ENCODE measurements around the gene SLC7A9. TPM values are rescaled to one million over a fixed set of nuclear protein-coding genes. Genes with fewer than 3 reads are reported as not detected.

SLC7A9 gene
- total RNA-seq, result 0.33 TPM in 1 of 2 replicates, not detected in the other

GRCh38 chr19:32869369-32869965, at the start of gene SLC7A9:
Gene SLC7A9, minus strand, starts transcription at chr19:32869767. Its CDS starts 1,233 bp downstream, at chr19:32868534.
- POLR2A ChIA-PET, result no interaction called here
- H3K27ac Mint-ChIP-seq, result no peak within 1 kb of the TSS
- CTCF ChIA-PET, result no interaction called here
- H3K27me3 Mint-ChIP-seq, result no peaks in the 10 kb centered on the region
- no peak within 1 kb of the TSS for H3K4me3 Mint-ChIP-seq
- H3K36me3 Mint-ChIP-seq (ENCODE audit: low read depth), result no peaks in the 10 kb centered on the region
- TF ChIP-seq CTCF (IDR thresholded peaks at IDR 0.05), result no peak
- H3K9me3 Mint-ChIP-seq, result no peaks in the 10 kb centered on the region
- intact Hi-C loops (cut with micrococcal nuclease), result no loop called here
- H3K4me1 Mint-ChIP-seq, result no peaks in the 10 kb centered on the region
- no peak for DNase-seq
- no peak for ATAC-seq (ENCODE audit: low read depth)

GRCh38 chr19:32919365-32919764, 49.8 kb upstream of the SLC7A9 start:
- POLR2A ChIA-PET, result no interaction called here
- no peak overlapping the region for H3K4me3 Mint-ChIP-seq
- CTCF ChIA-PET, result no interaction called here
- ATAC-seq (ENCODE audit: low read depth) (no peak), DNase-seq (no peak)
- H3K36me3 Mint-ChIP-seq (ENCODE audit: low read depth), result peaks cover 65% of the 10 kb centered on the region
- intact Hi-C loops (cut with micrococcal nuclease), result no loop called here
- TF ChIP-seq CTCF (IDR thresholded peaks at IDR 0.05), result no peak
- no peak overlapping the region for H3K27ac Mint-ChIP-seq
- no peaks in the 10 kb centered on the region for H3K9me3 Mint-ChIP-seq
- H3K27me3 Mint-ChIP-seq, result no peaks in the 10 kb centered on the region
- H3K4me1 Mint-ChIP-seq, result no peaks in the 10 kb centered on the region

- Mint-ChIP-seq H3K4me3 (no peak overlapping the region), H3K36me3 (ENCODE audit: low read depth) (peaks cover 54% of the 10 kb centered on the region), H3K9me3 (no peaks in the 10 kb centered on the region), H3K4me1 (no peaks in the 10 kb centered on the region), H3K27me3 (no peaks in the 10 kb centered on the region), H3K27ac (no peak overlapping the region)
- ChIA-PET POLR2A (no interaction called here), CTCF (no interaction called here)
- ATAC-seq (ENCODE audit: low read depth), result no peak
- DNase-seq, result no peak
- intact Hi-C loops (cut with micrococcal nuclease), result no loop called here
- no peak for TF ChIP-seq CTCF (IDR thresholded peaks at IDR 0.05)
Measured at GRCh38 chr19:32917616-32917996, 48.0 kb upstream of the SLC7A9 start.

- ATAC-seq (ENCODE audit: low read depth) (no peak), DNase-seq (no peak)
- Mint-ChIP-seq H3K4me3 (no peak overlapping the region), H3K27me3 (no peaks in the 10 kb centered on the region), H3K27ac (no peak overlapping the region), H3K4me1 (no peaks in the 10 kb centered on the region), H3K9me3 (no peaks in the 10 kb centered on the region), H3K36me3 (ENCODE audit: low read depth) (peaks cover 55% of the 10 kb centered on the region)
- intact Hi-C loops (cut with micrococcal nuclease), result no loop called here
- TF ChIP-seq CTCF (IDR thresholded peaks at IDR 0.05), result no peak
- ChIA-PET CTCF (no interaction called here), POLR2A (no interaction called here)
Measured at GRCh38 chr19:32916969-32917615, 47.5 kb upstream of the SLC7A9 start.

GRCh38 chr19:32914879-32915660, 45.5 kb upstream of the SLC7A9 start:
- intact Hi-C loops (cut with micrococcal nuclease), result no loop called here
- no peaks in the 10 kb centered on the region for H3K27me3 Mint-ChIP-seq
- H3K36me3 Mint-ChIP-seq (ENCODE audit: low read depth), result peaks cover 53% of the 10 kb centered on the region
- H3K4me3 Mint-ChIP-seq, result no peak overlapping the region
- no peaks in the 10 kb centered on the region for H3K9me3 Mint-ChIP-seq
- H3K4me1 Mint-ChIP-seq, result no peaks in the 10 kb centered on the region
- CTCF ChIA-PET, result no interaction called here
- no peak for DNase-seq
- no peak overlapping the region for H3K27ac Mint-ChIP-seq
- ATAC-seq (ENCODE audit: low read depth), result no peak
- TF ChIP-seq CTCF (IDR thresholded peaks at IDR 0.05), result no peak
- POLR2A ChIA-PET, result no interaction called here

Data from activated B cell treated with CpG ODN at 0.5 μM for 24 hours (primary cell).